Natural killer cell (primary cell): Measurements from ENCODE around the gene ZDHHC20. TPM values are rescaled to one million over a fixed set of nuclear protein-coding genes. Genes with fewer than 3 reads are reported as not detected.
"Not testable (repeated sequence)": the region's sequence is repeated elsewhere in the genome, so short reads cannot be mapped to it uniquely, and the experiment has no call there.

Experiments used
- ATAC-seq, 3 donors: fragments of 150-1000 bp in 2 of 3; fragments of 200-7000 bp in 1 of 3; cut with Tn5 transposase; 1 replicate in 1 of 3; 2 replicates in 2 of 3; pipeline ENCODE4 v1.10.0; 2021; ENCODE audit warnings: mild to moderate bottlenecking in 2 of 3, moderate library complexity in 2 of 3
- DNase-seq, 2 donors: peaks; one replicate each; pipeline versions ENCODE4 v3.0.0 to v3.0.0-alpha.2; 2013 to 2021; ENCODE audit warnings: mixed read lengths in 1 of 2
- H3K27ac ChIP-seq: one replicate; pipeline ENCODE4 v1.5.1; 2013; ENCODE audit warnings: mild to moderate bottlenecking, low read length
- H3K27me3 ChIP-seq: one replicate; pipeline ENCODE4 v1.6.1; 2013; ENCODE audit warnings: low read length; ENCODE audit not compliant: control insufficient read depth, insufficient read depth
- H3K36me3 ChIP-seq: one replicate; pipeline ENCODE4 v1.6.1; 2013; ENCODE audit warnings: low read length; ENCODE audit not compliant: control insufficient read depth, insufficient read depth
- H3K4me1 ChIP-seq: one replicate; pipeline ENCODE4 v1.6.1; 2013; ENCODE audit warnings: low read length; ENCODE audit not compliant: control insufficient read depth, insufficient read depth
- H3K4me3 ChIP-seq: one replicate; pipeline ENCODE4 v1.5.1; 2013; ENCODE audit warnings: low read length
- H3K9me3 ChIP-seq: one replicate; pipeline ENCODE4 v1.6.1; 2013; ENCODE audit warnings: low read length; ENCODE audit not compliant: control insufficient read depth, insufficient read depth
- H3K27ac Mint-ChIP-seq, 2 donors: one replicate each; pipeline ENCODE4 v1.8.0; 2022; ENCODE audit warnings: mild to moderate bottlenecking in 2 of 2, mixed read lengths in 2 of 2, moderate library complexity in 1 of 2
- H3K27me3 Mint-ChIP-seq, 2 donors: one replicate each; pipeline ENCODE4 v1.8.0; 2022; ENCODE audit warnings: low read depth in 2 of 2, mixed read lengths in 2 of 2
- H3K36me3 Mint-ChIP-seq: one replicate; pipeline ENCODE4 v1.8.0; 2022; ENCODE audit warnings: mixed read lengths
- H3K4me1 Mint-ChIP-seq, 2 donors: one replicate each; pipeline ENCODE4 v1.8.0; 2022; ENCODE audit warnings: mixed read lengths in 2 of 2
- H3K4me3 Mint-ChIP-seq: one replicate; pipeline ENCODE4 v1.8.0; 2022; ENCODE audit warnings: mild to moderate bottlenecking, moderate library complexity, mixed read lengths
- H3K9me3 Mint-ChIP-seq, 2 donors: one replicate each; pipeline ENCODE4 v1.8.0; 2022; ENCODE audit warnings: mixed read lengths in 2 of 2
- CTCF ChIP-seq: fragments of 200-600 bp; IDR thresholded peaks from one replicate; pipeline ENCODE4 v1.8.0; 2022; ENCODE audit warnings: antibody characterized with exemption
- whole genome bisulfite sequencing: methylation state at CpG from one replicate; pipeline ENCODE4 v1.1.7; 2013; ENCODE audit warnings: missing lambda C conversion rate; ENCODE audit not compliant: insufficient coverage; 5-methylcytosine and 5-hydroxymethylcytosine counted together
- intact Hi-C: fragments of 100-400 bp; cut with micrococcal nuclease; formaldehyde crosslinking; loops from one replicate; pipeline ENCODE4 v1.14.2; 2022
- total RNA-seq, 4 donors: library from RNA; stranded (reverse); fragments of 120-200 nt in 1 of 4; gene quantifications; one replicate each; pipeline versions ENCODE4 v1.2.3 to v1.2.4, GENCODE V29; 2013 to 2022

ZDHHC20 gene
- total RNA-seq, 3 donors from 2014 or later (not counting 1 experiment from before 2014, with no cell fraction given), result 85.1 to 116 (median 93.4) TPM

- Histone ChIP-seq H3K27ac (no peak overlapping the region), H3K9me3 (no peaks in the 10 kb centered on the region), H3K4me1 (peaks cover 11% of the 10 kb centered on the region), H3K4me3 (no peak overlapping the region), H3K36me3 (peaks cover 20% of the 10 kb centered on the region), H3K27me3 (no peaks in the 10 kb centered on the region)
- H3K36me3 Mint-ChIP-seq, result no peaks in the 10 kb centered on the region
- H3K27ac Mint-ChIP-seq, result peak overlapping the region; percentile 64 to 65
- H3K4me3 Mint-ChIP-seq, result no peak overlapping the region
- DNase-seq (peak in 1 of 2 donors; percentile 42), ATAC-seq (no peak)
- TF ChIP-seq CTCF, result no peak
- intact Hi-C loops, result no loop called here
- peaks cover 36 to 42% of the 10 kb centered on the region in 2 donors for H3K4me1 Mint-ChIP-seq
- no peaks in the 10 kb centered on the region for H3K9me3 Mint-ChIP-seq
- WGBS, result 32% methylated on average over 3 of the region's 3 CpGs
- no peaks in the 10 kb centered on the region for H3K27me3 Mint-ChIP-seq
Measured at GRCh38 chr13:21395953-21396352, 63.1 kb downstream of the ZDHHC20 start.

- Mint-ChIP-seq H3K27ac (peak overlapping the region; percentile 81 to 88), H3K9me3 (no peaks in the 10 kb centered on the region), H3K27me3 (no peaks in the 10 kb centered on the region), H3K4me1 (peaks cover 32 to 35% of the 10 kb centered on the region in 2 donors), H3K36me3 (peaks cover 10% of the 10 kb centered on the region), H3K4me3 (peak overlapping the region; percentile 49)
- Histone ChIP-seq H3K27ac (peak overlapping the region; percentile 62), H3K36me3 (peaks cover 38% of the 10 kb centered on the region), H3K9me3 (no peaks in the 10 kb centered on the region), H3K4me3 (no peak overlapping the region), H3K4me1 (peaks cover 12% of the 10 kb centered on the region), H3K27me3 (no peaks in the 10 kb centered on the region)
- intact Hi-C loops, result no loop called here
- no peak for TF ChIP-seq CTCF
- no CpG with 5 or more reads among the region's 2 CpGs for WGBS
- peak; percentile 80 to 94 (median 83) for ATAC-seq
- DNase-seq, result peak in 1 of 2 donors; percentile 17
Measured at GRCh38 chr13:21389124-21389523, 70.0 kb downstream of the ZDHHC20 start.

- Mint-ChIP-seq H3K4me1 (peaks cover 28 to 35% of the 10 kb centered on the region in 2 donors), H3K36me3 (peaks cover 15% of the 10 kb centered on the region), H3K9me3 (no peaks in the 10 kb centered on the region), H3K4me3 (no peak overlapping the region), H3K27me3 (no peaks in the 10 kb centered on the region), H3K27ac (peak overlapping the region; percentile 0 to 47)
- ATAC-seq, result no peak
- Histone ChIP-seq H3K9me3 (no peaks in the 10 kb centered on the region), H3K4me3 (no peak overlapping the region), H3K27ac (no peak overlapping the region), H3K36me3 (peaks cover 61% of the 10 kb centered on the region), H3K27me3 (no peaks in the 10 kb centered on the region), H3K4me1 (peaks cover 12% of the 10 kb centered on the region)
- intact Hi-C loops, result no loop called here
- no peak for TF ChIP-seq CTCF
- no CpG with 5 or more reads among the region's 2 CpGs for WGBS
- DNase-seq, result no peak
Measured at GRCh38 chr13:21385710-21386109, 73.4 kb downstream of the ZDHHC20 start.

- no peak overlapping the region for H3K27ac ChIP-seq
- no peaks in the 10 kb centered on the region for H3K27me3 Mint-ChIP-seq
- peaks cover 15% of the 10 kb centered on the region for H3K36me3 Mint-ChIP-seq
- DNase-seq (no peak), ATAC-seq (no peak)
- H3K27me3 ChIP-seq, result no peaks in the 10 kb centered on the region
- H3K9me3 ChIP-seq, result no peaks in the 10 kb centered on the region
- H3K27ac Mint-ChIP-seq, result peak overlapping the region in 1 of 2 donors; percentile 56
- WGBS, result 88% methylated on average over 5 of the region's 6 CpGs
- no peak overlapping the region for H3K4me3 Mint-ChIP-seq
- no peak for TF ChIP-seq CTCF
- H3K9me3 Mint-ChIP-seq, result no peaks in the 10 kb centered on the region
- peaks cover 8 to 10% of the 10 kb centered on the region in 2 donors for H3K4me1 Mint-ChIP-seq
- H3K36me3 ChIP-seq, result peaks cover 65% of the 10 kb centered on the region
- no peak overlapping the region for H3K4me3 ChIP-seq
- peaks cover 3% of the 10 kb centered on the region for H3K4me1 ChIP-seq
- intact Hi-C loops, result no loop called here
Measured at GRCh38 chr13:21383090-21383489, 76.0 kb downstream of the ZDHHC20 start.

- H3K4me3 Mint-ChIP-seq, H3K4me1 Mint-ChIP-seq, ATAC-seq, H3K27me3 Mint-ChIP-seq, H3K4me3 ChIP-seq, intact Hi-C loops, H3K9me3 ChIP-seq, H3K9me3 Mint-ChIP-seq, H3K27ac ChIP-seq, DNase-seq, H3K27me3 ChIP-seq, H3K4me1 ChIP-seq: not testable (repeated sequence)
- peaks cover 66% of the 10 kb centered on the region for H3K36me3 ChIP-seq
- WGBS, result 96% methylated on average over 36 of the region's 36 CpGs
- H3K36me3 Mint-ChIP-seq, result peaks cover 17% of the 10 kb centered on the region
- H3K27ac Mint-ChIP-seq, result peak overlapping the region in 1 of 2 donors; percentile 36
Measured at GRCh38 chr13:21376998-21377985, 81.8 kb downstream of the ZDHHC20 start.
